EL (cell line): Measurements from ENCODE around the gene UBAC2.
A peak's percentile ranks its signal among the peaks of the same experiment; 100 is the strongest.
"Not testable (repeated sequence)": the region's sequence is repeated elsewhere in the genome, so short reads cannot be mapped to it uniquely, and the experiment has no call there.

Experiments used
- DNase-seq: peaks from one replicate; pipeline ENCODE4 v3.0.0-alpha.2; 2016

The UBAC2 gene

GRCh38 chr13:99185606-99186005, 15.0 kb upstream of the UBAC2 start:
- DNase-seq: no peak

DNA sequence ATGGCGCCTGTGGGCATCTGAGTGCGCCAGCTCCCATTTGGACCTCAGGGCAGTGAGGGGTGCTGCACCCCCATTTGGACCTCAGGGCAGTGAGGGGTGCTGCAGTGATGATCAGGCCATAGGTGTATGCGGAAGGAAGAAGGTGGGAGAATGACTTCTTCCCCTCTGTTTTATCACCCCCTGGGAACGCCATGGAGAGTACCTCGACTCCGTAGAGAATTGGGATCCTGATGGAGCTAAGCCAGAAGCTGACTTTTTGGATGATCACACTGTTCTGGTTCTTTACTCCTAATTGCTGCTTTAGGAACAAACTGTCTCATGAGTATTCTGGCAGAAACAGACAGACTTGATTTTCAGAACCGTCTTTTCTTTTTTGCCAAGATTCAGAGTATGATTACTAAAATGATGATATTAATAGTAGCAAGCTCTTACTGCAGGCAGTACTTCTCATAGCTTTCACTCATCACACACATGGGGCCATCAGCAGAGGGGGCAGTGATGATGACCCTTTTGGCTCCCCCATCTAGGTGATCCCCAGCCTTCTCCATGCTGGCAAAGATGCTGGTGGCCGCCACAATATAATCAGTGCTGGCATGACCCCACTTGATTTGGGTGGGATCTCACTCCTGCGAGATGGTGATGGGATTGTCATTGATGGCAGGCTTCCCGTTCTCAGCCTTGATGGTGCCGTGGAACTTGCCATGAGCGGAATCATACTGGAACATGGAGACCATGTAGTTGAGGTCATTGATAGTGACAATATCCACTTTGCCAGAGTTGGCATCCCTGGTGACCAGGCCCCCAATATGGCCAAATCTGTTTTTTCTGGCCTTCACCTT, 10.3 kb upstream of the UBAC2 start:
- DNase-seq: no peak

GRCh38 chr13:99191336-99191899, 9.2 kb upstream of the UBAC2 start:
- no peak for DNase-seq

DNA sequence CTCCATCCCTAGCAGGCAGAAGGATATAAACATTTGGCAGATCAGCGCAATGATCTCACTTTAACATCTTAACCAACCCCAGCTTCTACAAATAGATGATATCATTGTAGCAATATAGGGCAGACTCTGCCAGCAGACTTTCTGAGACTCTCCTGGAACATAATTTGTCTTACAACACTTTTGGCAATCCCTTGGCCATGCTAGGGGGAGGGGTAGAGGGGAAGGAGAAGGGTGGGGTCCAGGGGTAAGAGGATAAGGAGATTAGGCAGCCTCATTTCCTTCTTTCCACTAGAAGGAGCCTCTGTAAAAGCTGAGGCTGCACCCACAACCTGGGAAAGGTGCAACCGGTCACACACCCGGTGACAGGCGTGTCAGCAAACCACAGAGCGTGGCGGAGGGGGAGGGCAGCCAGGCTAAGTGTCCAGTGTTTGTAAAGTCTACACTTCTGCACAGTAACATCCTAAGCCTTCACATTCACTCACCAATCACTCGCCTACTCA, 8.7 kb upstream of the UBAC2 start:
- DNase-seq: peak; percentile 18

DNA sequence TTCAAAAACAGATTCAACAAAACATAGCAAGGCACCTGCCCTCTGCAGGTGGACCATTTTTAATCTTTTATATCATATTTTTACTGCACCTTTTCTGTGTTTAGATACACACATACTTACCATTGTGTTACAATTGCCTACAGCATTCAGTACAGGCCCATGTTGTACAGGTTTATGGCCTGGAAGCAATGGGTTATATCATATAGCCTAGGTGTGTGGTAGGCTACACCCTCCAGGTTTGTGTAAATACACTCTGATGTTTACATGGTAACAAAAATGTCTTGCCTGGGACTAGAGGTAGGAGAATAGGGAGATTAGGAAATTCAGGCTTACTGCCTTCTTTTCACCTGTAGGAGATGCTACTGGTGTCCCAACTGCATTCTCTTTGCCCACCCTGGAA, 8.2 kb upstream of the UBAC2 start:
- DNase-seq: no peak

DNA sequence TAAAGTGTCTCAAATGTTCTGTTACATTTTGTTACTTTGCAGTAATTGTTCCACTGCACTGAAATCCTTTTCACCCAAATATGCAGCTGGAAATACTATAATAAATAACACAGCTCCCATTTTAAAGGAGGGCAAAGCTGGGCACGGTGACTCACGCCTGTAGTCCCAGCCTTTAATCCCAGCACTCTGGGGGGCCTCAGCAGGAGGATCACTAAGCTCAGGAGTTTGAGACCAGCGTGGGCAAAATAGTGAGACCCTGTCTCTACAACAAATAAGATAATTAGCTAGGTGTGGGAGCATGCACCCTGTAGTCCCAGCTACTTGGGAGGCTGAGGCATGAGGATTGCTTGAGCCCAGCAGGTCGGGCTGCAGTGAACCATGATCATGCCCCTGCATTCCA, 7.5 kb upstream of the UBAC2 start:
- DNase-seq: no peak

GRCh38 chr13:99196466-99197116, 4.1 kb upstream of the UBAC2 start:
- DNase-seq: no peak

- no peak for DNase-seq
Observed at GRCh38 chr13:99197117-99197651, 3.5 kb upstream of the UBAC2 start.

DNA sequence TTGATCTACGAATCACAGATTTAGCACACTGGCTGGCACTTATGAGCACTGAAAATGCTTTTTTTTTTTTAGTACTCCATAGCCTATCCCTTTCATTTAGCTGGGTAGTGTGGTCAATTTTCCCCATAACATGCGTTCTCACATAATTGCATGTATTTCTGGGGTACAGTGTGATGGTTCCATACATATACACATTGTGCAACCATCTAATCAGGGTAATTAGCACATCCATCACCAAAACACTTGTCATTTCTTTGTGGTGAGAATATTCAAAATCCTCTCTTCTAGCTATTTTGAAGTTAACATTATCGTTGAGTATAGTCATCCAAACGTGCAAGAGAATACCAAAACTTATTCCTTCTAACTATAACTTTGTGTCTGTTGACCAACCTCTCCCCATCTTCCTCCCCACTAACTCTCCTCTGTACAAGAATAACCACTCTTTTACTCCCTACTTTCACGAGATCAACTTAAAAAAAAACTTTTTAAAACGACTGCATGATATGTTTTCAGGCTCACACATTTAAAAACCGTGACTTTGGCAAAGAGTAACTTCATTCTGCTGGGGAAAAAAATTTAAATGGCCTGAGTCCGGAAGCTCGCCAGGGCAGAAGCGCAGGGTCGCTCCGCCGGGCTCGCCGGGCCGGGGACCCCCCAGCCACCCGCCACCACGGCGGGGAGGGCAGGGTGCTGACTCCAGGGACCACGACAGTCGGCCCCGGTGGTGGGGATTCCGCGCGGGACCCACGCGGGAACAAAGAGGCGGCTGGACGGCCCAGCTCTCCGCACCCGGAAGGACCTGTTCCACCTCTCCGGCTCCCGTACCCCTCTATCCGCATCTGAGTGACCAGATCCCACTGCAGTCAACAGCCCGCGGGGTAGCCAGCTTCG, 868 bp upstream of the UBAC2 start:
- peak; percentile 13 for DNase-seq

DNA sequence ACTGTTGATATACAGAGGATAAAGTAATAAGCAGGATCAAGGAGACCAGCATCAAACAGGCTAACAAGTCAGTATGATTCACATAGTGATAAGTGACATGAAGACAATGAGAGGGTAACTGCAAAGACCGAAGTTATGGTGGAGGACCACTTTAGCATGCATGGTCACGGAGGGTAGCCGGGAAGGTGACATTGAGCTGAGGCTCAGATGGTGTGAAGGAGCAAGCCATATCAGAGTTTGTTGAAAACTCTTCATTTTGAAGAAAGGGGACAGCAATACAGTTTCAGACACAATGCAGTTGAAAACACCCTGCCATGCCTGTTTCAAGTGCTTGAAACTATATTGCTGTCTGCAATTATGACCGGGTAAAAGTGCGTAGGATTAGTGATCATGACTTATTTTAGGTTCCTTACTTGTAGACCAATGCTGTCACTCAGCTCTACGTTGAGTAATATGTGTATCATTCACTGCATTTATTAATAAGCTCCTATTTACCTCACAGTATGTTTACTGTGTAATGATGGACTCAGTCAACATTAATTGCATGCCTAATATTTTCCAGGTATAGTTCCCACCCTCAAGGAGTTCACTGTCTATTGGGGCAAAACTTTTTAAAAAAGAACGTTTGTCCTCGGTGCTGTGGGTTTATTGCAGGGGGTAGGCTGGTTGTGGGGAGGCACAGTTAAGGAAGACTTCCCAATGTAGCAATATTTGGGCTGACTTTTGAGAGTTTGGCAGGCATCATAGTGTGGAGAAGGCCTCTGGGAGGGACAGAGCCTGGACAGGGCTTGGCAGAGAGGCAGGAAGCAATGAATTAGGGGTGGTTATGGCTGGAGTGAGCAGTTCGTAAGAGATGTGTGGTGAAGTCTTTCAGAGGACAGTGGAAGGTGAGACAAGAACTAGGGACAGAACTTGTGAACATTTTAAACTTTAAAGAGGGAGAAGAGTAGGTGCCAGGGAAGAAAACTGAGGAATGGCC, 3.2 kb downstream of the UBAC2 start:
- no peak for DNase-seq

GRCh38 chr13:99205621-99206220, 5.1 kb downstream of the UBAC2 start:
- no peak for DNase-seq

GRCh38 chr13:99206226-99206625, 5.6 kb downstream of the UBAC2 start:
- DNase-seq: no peak

- DNase-seq: no peak
Observed at GRCh38 chr13:99206873-99207272, 6.2 kb downstream of the UBAC2 start.

DNA sequence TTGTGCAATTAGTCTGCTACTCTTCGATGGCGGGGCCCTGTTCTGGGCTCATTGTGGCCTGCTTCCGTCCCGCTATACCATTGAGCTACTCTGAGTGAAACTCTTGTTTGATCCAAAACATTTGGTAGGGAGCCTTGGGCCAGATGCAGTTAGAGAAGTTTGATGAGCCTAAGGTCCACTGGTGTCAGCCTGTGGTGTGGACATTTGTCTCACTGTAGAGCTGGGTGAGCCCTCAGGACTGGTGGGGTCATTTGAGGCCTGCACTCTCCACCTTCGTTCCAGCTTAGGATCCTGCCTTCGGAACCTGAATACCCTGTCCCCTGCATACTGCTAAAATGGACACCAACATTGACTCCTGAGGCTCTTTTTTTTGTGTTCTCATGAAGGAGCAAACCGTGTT, 6.9 kb downstream of the UBAC2 start:
- DNase-seq: no peak

DNA sequence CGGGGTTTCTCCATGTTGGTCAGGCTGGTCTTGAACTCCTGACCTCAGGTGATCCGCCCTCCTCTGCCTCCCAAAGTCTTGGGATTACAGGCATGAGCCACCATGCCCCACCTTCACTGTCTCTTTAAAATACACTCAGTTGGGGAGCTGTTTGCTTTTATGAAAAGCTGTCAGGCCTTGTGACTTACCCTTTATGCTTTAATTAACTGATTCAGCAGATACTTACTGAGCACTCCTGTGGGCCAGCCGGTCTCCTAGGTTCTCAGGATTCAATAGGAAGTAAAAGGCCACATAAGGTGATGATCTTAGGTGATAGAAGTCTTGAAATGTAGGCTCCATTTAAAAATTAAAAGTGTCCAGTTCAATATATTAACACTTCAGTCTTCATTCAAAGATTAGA, 7.5 kb downstream of the UBAC2 start:
- DNase-seq: no peak

DNA sequence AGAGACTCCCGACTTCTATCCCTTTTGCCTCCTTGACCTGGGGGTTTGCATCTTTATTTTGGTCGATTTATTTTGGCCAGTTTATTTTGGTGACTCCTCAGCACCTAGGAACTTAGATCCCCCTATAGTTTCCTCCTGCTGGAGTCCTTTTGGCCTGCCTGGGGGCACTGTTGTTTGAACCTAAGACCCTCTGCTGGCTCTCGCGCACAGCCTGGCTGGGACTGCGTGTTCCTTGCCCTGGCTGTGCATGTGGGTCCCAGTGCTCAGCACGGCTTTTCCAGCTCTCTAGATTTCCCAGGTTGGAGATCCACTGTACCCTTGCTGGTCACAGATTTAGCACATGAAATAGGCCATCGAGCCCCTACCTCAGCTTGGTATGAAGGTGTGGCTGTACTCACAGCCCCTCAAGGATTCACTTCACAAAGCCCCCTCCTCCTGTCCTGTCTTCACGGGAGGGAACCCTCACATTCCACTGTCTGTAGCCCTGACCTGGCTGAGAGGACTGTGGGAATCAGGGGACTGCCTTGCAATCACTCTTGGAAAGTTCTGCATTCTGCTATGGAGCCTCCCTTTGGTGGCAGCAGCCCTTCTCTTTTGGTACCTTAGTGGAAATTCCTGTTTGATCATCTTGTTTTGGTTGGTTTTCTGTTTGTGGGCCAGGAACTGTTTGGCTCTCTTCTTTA, 8.3 kb downstream of the UBAC2 start:
- DNase-seq: no peak

GRCh38 chr13:99210627-99211026, 10.0 kb downstream of the UBAC2 start:
- not testable (repeated sequence) for DNase-seq

DNA sequence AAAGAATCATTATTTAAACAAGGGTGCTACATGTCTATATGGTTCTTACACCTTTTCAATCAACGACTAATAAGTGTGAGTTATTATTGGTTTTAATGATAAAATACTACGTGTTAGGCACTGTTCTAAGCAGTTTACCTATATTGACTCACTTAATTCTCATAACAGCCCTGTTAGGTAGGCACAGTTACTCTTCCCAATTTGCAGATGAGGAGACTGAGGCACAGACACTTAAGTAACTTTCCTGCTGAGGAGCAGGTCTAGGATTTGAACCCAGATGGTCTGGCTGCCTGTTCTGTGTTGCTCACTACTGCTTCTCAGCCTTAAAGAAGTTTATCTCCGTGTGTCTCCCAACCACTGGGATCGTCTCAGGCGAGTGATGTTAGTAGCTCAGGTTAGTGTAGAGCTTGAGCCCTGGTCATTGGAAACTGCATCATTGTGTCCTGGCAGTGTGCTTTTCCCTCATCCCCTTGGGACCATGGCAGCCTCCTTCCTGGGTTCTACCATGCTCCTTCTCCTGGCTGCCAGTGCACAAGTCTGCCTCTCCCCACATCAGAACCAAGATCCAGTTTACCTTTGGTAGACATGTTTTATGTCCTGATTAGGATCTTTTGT, 10.9 kb downstream of the UBAC2 start:
- no peak for DNase-seq

DNA sequence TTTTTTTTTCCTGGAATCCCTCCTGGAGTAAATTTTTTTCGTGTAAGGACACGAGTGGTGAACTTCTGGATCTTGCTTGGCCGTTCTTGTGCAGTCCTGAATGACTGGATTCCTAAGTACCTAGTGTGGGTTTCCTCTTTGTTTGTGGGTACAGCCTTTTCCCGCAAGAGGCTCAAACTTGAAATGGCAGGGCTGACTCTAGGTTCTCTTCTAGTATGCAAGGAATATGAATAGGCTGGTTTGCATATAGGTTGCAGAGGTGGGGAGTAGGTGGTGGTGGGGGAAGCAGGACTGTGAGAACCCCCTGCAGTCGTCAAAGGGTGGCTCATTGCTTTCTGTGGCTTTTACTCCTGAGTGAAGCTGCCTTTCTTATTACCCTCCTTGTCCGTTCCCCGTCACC, 13.6 kb downstream of the UBAC2 start:
- DNase-seq: no peak

- no peak for DNase-seq
Observed at GRCh38 chr13:99214731-99215130, 14.1 kb downstream of the UBAC2 start.
